GM23248 (cell line): ENCODE measurements around the gene SEMA6A. TPM values are rescaled to one million over a fixed set of nuclear protein-coding genes. Genes with fewer than 3 reads are reported as not detected.

Experiments
- DNase-seq: peaks from one replicate; pipeline ENCODE4 v3.0.0-alpha.2; 2015
- H2AFZ ChIP-seq: fragments of 200-600 bp; sonication (generic); 2 replicates; pipeline ENCODE4 v1.6.1; 2016; ENCODE audit warnings: antibody characterized with exemption
- H3F3A ChIP-seq: fragments of 200-600 bp; sonication (generic); 2 replicates; pipeline ENCODE4 v1.6.1; 2016; ENCODE audit warnings: mild to moderate bottlenecking, antibody characterized with exemption, mixed run types; ENCODE audit not compliant: insufficient read depth
- H3K27ac ChIP-seq: fragments of 200-600 bp; sonication (generic); 2 replicates; pipeline ENCODE4 v1.5.1; 2016; ENCODE audit warnings: mild to moderate bottlenecking
- H3K27me3 ChIP-seq: fragments of 200-600 bp; sonication (generic); replicated peaks from 2 replicates; pipeline ENCODE4 v1.6.1; 2016; ENCODE audit warnings: mild to moderate bottlenecking; ENCODE audit not compliant: insufficient read depth
- H3K36me3 ChIP-seq: fragments of 200-600 bp; sonication (generic); 2 replicates; pipeline ENCODE4 v1.6.1; 2016; ENCODE audit warnings: low read depth, mild to moderate bottlenecking
- H3K4me1 ChIP-seq: fragments of 200-600 bp; sonication (generic); 2 replicates; pipeline ENCODE4 v1.6.1; 2016; ENCODE audit warnings: mild to moderate bottlenecking; ENCODE audit not compliant: insufficient read depth
- H3K4me2 ChIP-seq: fragments of 200-600 bp; sonication (generic); one replicate; pipeline ENCODE4 v1.6.1; 2016; ENCODE audit warnings: mild to moderate bottlenecking; ENCODE audit not compliant: unreplicated experiment
- H3K4me3 ChIP-seq: fragments of 200-600 bp; sonication (generic); 2 replicates; pipeline ENCODE4 v1.5.1; 2016; ENCODE audit warnings: mild to moderate bottlenecking
- H3K79me2 ChIP-seq: fragments of 200-600 bp; sonication (generic); 2 replicates; pipeline ENCODE4 v1.6.1; 2016; ENCODE audit warnings: mild to moderate bottlenecking; ENCODE audit not compliant: insufficient read depth
- H3K9ac ChIP-seq: fragments of 200-600 bp; sonication (generic); 2 replicates; pipeline ENCODE4 v1.6.1; 2016; ENCODE audit warnings: mild to moderate bottlenecking
- H3K9me2 ChIP-seq: fragments of 200-600 bp; sonication (generic); 2 replicates; pipeline ENCODE4 v1.6.1; 2016; ENCODE audit warnings: mixed run types, mild to moderate bottlenecking, moderate library complexity; ENCODE audit not compliant: insufficient read depth
- H3K9me3 ChIP-seq: fragments of 200-600 bp; sonication (generic); one replicate; pipeline ENCODE4 v1.6.1; 2017; ENCODE audit warnings: low read depth
- H4K20me1 ChIP-seq: fragments of 200-600 bp; sonication (generic); 2 replicates; pipeline ENCODE4 v1.6.0; 2016; ENCODE audit not compliant: insufficient read depth
- EZH2 ChIP-seq: fragments of 200-600 bp; sonication (generic); IDR thresholded peaks from 2 replicates; pipeline ENCODE4 v1.6.1; 2018; ENCODE audit warnings: antibody characterized with exemption, mild to moderate bottlenecking; ENCODE audit not compliant: insufficient read depth, poor library complexity, severe bottlenecking
- EZH2phosphoT487 ChIP-seq: fragments of 200-600 bp; sonication (generic); IDR thresholded peaks from 2 replicates; pipeline ENCODE4 v1.6.1; 2018; ENCODE audit warnings: antibody characterized with exemption, moderate library complexity, mild to moderate bottlenecking, low read depth; ENCODE audit not compliant: insufficient read depth
- WGBS, 2 experiments: methylation state at CpG; one replicate each; pipeline ENCODE4 v1.1.6; 2015 to 2017; ENCODE audit warnings: low lambda C conversion rate in 2 of 2, low coverage in 1 of 2; ENCODE audit errors: missing lambda C conversion rate in 2 of 2; 5-methylcytosine and 5-hydroxymethylcytosine counted together
- in situ Hi-C: fragments of 300-500 bp; cut with MboI; formaldehyde crosslinking; loops from 2 replicates; pipeline ENCODE4 v1.15.0; 2020
- polyA plus RNA-seq: library from polyadenylated mRNA; unstranded; fragments of >200 nt; fragmentation: Nextera tagmentation; extraction: Ambion mirVana; gene quantifications from 2 replicates; pipeline ENCODE4 v1.2.1, GENCODE V29; 2016
- total RNA-seq: library from RNA; depleted of rRNA; stranded (reverse); fragments of >200 nt; shearing (Covaris generic); gene quantifications from 2 replicates; pipeline ENCODE4 v1.2.3, GENCODE V29; 2014

Gene SEMA6A
- total and polyA plus RNA-seq, 2 experiments from 2014 or later = under 0.01 to 0.79 TPM

- Histone ChIP-seq H3K27ac (no peak overlapping the region), H3K9me3 (no peaks in the 10 kb centered on the region), H3K79me2 (no peaks in the 10 kb centered on the region), H3K9ac (no peak overlapping the region), H3F3A (peaks cover 4% of the 10 kb centered on the region), H3K4me3 (no peak overlapping the region), H3K36me3 (no peaks in the 10 kb centered on the region), H3K27me3 (peaks cover 6% of the 10 kb centered on the region), H4K20me1 (no peaks in the 10 kb centered on the region), H3K4me1 (peaks cover 3% of the 10 kb centered on the region; the same call in 1 of the 2 replicates), H3K9me2 (no peaks in the 10 kb centered on the region), H3K4me2 (no peak overlapping the region), H2AFZ (no peak overlapping the region)
- TF ChIP-seq EZH2phosphoT487 (no peak), EZH2 (no peak)
- WGBS, 2 experiments = 77 to 82% methylated on average over 5 of the region's 5 CpGs
- no peak for DNase-seq
- in situ Hi-C loops = no loop called here
Observed at GRCh38 chr5:116448870-116449427, 125.7 kb downstream of the SEMA6A start.

GRCh38 chr5:116448450-116448849 is 126.2 kb downstream of the SEMA6A start:
- H3K27ac ChIP-seq = no peak overlapping the region
- H3K79me2 ChIP-seq = no peaks in the 10 kb centered on the region
- no peak overlapping the region for H2AFZ ChIP-seq
- DNase-seq = no peak
- H3K36me3 ChIP-seq = no peaks in the 10 kb centered on the region
- H3K9ac ChIP-seq = no peak overlapping the region
- WGBS, 2 experiments = 91 to 97% methylated on average over 4 of the region's 4 CpGs
- no peaks in the 10 kb centered on the region for H3K4me1 ChIP-seq
- H3K4me2 ChIP-seq = no peak overlapping the region
- no peaks in the 10 kb centered on the region for H4K20me1 ChIP-seq
- H3K4me3 ChIP-seq = no peak overlapping the region
- TF ChIP-seq EZH2phosphoT487 (no peak), EZH2 (no peak)
- H3K9me3 ChIP-seq = no peaks in the 10 kb centered on the region
- in situ Hi-C loops = no loop called here
- H3K27me3 ChIP-seq = peaks cover 6% of the 10 kb centered on the region
- no peaks in the 10 kb centered on the region for H3K9me2 ChIP-seq
- no peaks in the 10 kb centered on the region; the same call in 1 of the 2 replicates for H3F3A ChIP-seq

- DNase-seq = no peak
- H3K4me1 ChIP-seq = no peaks in the 10 kb centered on the region
- 95% methylated on average over 31 to 32 of the region's 32 CpGs for WGBS, 2 experiments
- in situ Hi-C loops = no loop called here
- H3K36me3 ChIP-seq = no peaks in the 10 kb centered on the region
- H4K20me1 ChIP-seq = no peaks in the 10 kb centered on the region
- no peaks in the 10 kb centered on the region for H3F3A ChIP-seq
- H3K9ac ChIP-seq = no peak overlapping the region
- no peak overlapping the region for H3K4me2 ChIP-seq
- H2AFZ ChIP-seq = no peak overlapping the region
- H3K9me3 ChIP-seq = no peaks in the 10 kb centered on the region
- TF ChIP-seq EZH2phosphoT487 (no peak), EZH2 (no peak)
- no peak overlapping the region for H3K27ac ChIP-seq
- no peaks in the 10 kb centered on the region for H3K27me3 ChIP-seq
- H3K4me3 ChIP-seq = no peak overlapping the region
- no peaks in the 10 kb centered on the region for H3K9me2 ChIP-seq
- H3K79me2 ChIP-seq = no peaks in the 10 kb centered on the region
Observed at GRCh38 chr5:116446356-116447005, 128.1 kb downstream of the SEMA6A start.

- Histone ChIP-seq H3K79me2 (no peaks in the 10 kb centered on the region), H2AFZ (no peak overlapping the region), H3K4me3 (no peak overlapping the region), H3K27me3 (no peaks in the 10 kb centered on the region), H3F3A (no peaks in the 10 kb centered on the region), H3K9me2 (no peaks in the 10 kb centered on the region), H3K36me3 (no peaks in the 10 kb centered on the region), H3K9ac (no peak overlapping the region), H3K27ac (no peak overlapping the region), H3K4me2 (no peak overlapping the region), H4K20me1 (no peaks in the 10 kb centered on the region), H3K4me1 (no peaks in the 10 kb centered on the region), H3K9me3 (no peaks in the 10 kb centered on the region)
- DNase-seq = no peak
- in situ Hi-C loops = no loop called here
- TF ChIP-seq EZH2phosphoT487 = no peak
- no peak for TF ChIP-seq EZH2
- 95 to 100% methylated on average over 2 of the region's 2 CpGs for WGBS, 2 experiments
Observed at GRCh38 chr5:116445311-116445710, 129.3 kb downstream of the SEMA6A start.
